Spleen (tissue), 7 donors: ENCODE results near the gene HSPB1.

ENCODE experiments used
- CTCF ChIP-seq, 11 experiments: fragments of 200-600 bp in 7 of 11; fragments of 450-650 bp in 4 of 11; sonication (generic) in 4 of 11; IDR thresholded peaks in 8 of 11; conservative IDR thresholded peaks in 3 of 11; 1 replicate in 7 of 11; 2 replicates in 4 of 11; pipeline versions ENCODE4 v1.4.0 to v1.8.0; 2016 to 2021; ENCODE audit warnings: antibody characterized with exemption in 11 of 11, inconsistent platforms in 4 of 11, mild to moderate bottlenecking in 1 of 11
- POLR2A ChIP-seq, 3 donors: fragments of 450-650 bp; IDR thresholded peaks; one replicate each; pipeline ENCODE4 v1.5.1; 2017; ENCODE audit warnings: antibody characterized with exemption in 3 of 3, mild to moderate bottlenecking in 1 of 3
- donor health status: DM: no; HTN: no; CAD: no; lungs with moderate emphysema.
- donor health status: DM: no; HTN: no; CAD: no.
- donor health status: DM: no; HTN: no; CAD: no.

GRCh38 chr7:76327610-76328009 lies 25.1 kb downstream of the HSPB1 start:
- TF ChIP-seq CTCF (IDR thresholded peaks at IDR 0.05 in 8 of 11, conservative IDR thresholded peaks at IDR 0.05 in 3 of 11) (no peak), POLR2A (IDR thresholded peaks at IDR 0.05) (no peak)
